Smooth muscle cell (in vitro differentiated cells): ENCODE data around the gene GNL1. TPM values are rescaled to one million over a fixed set of nuclear protein-coding genes. Genes with fewer than 3 reads are reported as not detected.

ENCODE experiments used
- DNase-seq: peaks from one replicate; lab custom pipeline; 2025; ENCODE audit not compliant: unreplicated experiment; lab: John Stamatoyannopoulos, UW
- H2AFZ ChIP-seq: fragments of 200-600 bp; sonication (generic); 2 replicates; pipeline ENCODE4 v1.6.0; 2016; ENCODE audit warnings: antibody characterized with exemption, low read depth, mild to moderate bottlenecking
- H3F3A ChIP-seq: fragments of 200-600 bp; sonication (generic); 2 replicates; pipeline ENCODE4 v1.6.0; 2017; ENCODE audit warnings: antibody characterized with exemption, low read depth
- H3K27ac ChIP-seq: fragments of 200-600 bp; sonication (generic); 2 replicates; pipeline ENCODE4 v1.5.1; 2016; ENCODE audit warnings: low read depth, mild to moderate bottlenecking
- H3K27me3 ChIP-seq: fragments of 200-600 bp; sonication (generic); 2 replicates; pipeline ENCODE4 v1.6.1; 2016; ENCODE audit warnings: low read depth, mild to moderate bottlenecking
- H3K36me3 ChIP-seq: fragments of 200-600 bp; sonication (generic); 2 replicates; pipeline ENCODE4 v1.5.1; 2016; ENCODE audit warnings: low read depth
- H3K4me1 ChIP-seq: fragments of 200-600 bp; sonication (generic); 2 replicates; pipeline ENCODE4 v1.5.1; 2016; ENCODE audit warnings: low read depth
- H3K4me2 ChIP-seq: fragments of 200-600 bp; sonication (generic); 2 replicates; pipeline ENCODE4 v1.6.0; 2016; ENCODE audit warnings: mild to moderate bottlenecking
- H3K4me3 ChIP-seq: fragments of 200-600 bp; sonication (generic); 2 replicates; pipeline ENCODE4 v1.5.1; 2016; ENCODE audit warnings: mild to moderate bottlenecking
- H3K79me2 ChIP-seq: fragments of 200-600 bp; sonication (generic); 2 replicates; pipeline ENCODE4 v1.6.0; 2016; ENCODE audit warnings: low read depth, mild to moderate bottlenecking
- H3K9ac ChIP-seq: fragments of 200-600 bp; sonication (generic); 2 replicates; pipeline ENCODE4 v1.6.0; 2016; ENCODE audit warnings: low read depth
- H3K9me3 ChIP-seq: fragments of 200-600 bp; sonication (generic); replicated peaks from 2 replicates; pipeline ENCODE4 v1.5.1; 2016; ENCODE audit warnings: low read depth
- H4K20me1 ChIP-seq: fragments of 200-600 bp; sonication (generic); 2 replicates; pipeline ENCODE4 v1.6.0; 2016; ENCODE audit warnings: low read depth
- WGBS: methylation state at CpG from one replicate; pipeline ENCODE4 v1.1.7; 2016; ENCODE audit warnings: low lambda C conversion rate; 5-methylcytosine and 5-hydroxymethylcytosine counted together
- polyA plus RNA-seq: library from polyadenylated mRNA; unstranded; fragments of >200 nt; fragmentation: Nextera tagmentation; extraction: Ambion mirVana; gene quantifications from 2 replicates; pipeline ENCODE4 v1.2.1, GENCODE V29; 2016
- total RNA-seq: library from RNA; depleted of rRNA; stranded (reverse); fragments of >200 nt; gene quantifications from 2 replicates; pipeline ENCODE4 v1.2.3, GENCODE V29; 2014
- TF ChIP-seq, protein P1 (sequence below): fragments of 200-600 bp; sonication (generic); IDR thresholded peaks from 2 replicates; pipeline ENCODE4 v1.5.1; 2017; ENCODE audit warnings: borderline replicate concordance, mild to moderate bottlenecking, antibody characterized with exemption; ENCODE audit not compliant: insufficient read depth, poor library complexity, severe bottlenecking

The GNL1 gene
- total and polyA plus RNA-seq, 2 experiments from 2014 or later: 16.5 to 104 TPM

GRCh38 chr6:30560930-30561329, 4.6 kb upstream of the GNL1 start:
- Histone ChIP-seq H3K27ac (no peak overlapping the region), H2AFZ (no peak overlapping the region), H3K27me3 (no peaks in the 10 kb centered on the region), H3F3A (peaks cover 7% of the 10 kb centered on the region), H3K79me2 (peaks cover 36% of the 10 kb centered on the region), H4K20me1 (no peaks in the 10 kb centered on the region), H3K9me3 (no peaks in the 10 kb centered on the region), H3K4me1 (peaks cover 6% of the 10 kb centered on the region), H3K36me3 (no peaks in the 10 kb centered on the region), H3K4me2 (no peak overlapping the region), H3K4me3 (no peak overlapping the region), H3K9ac (no peak overlapping the region)
- WGBS: 97% methylated on average over 3 of the region's 3 CpGs
- no peak for DNase-seq
- TF ChIP-seq, protein P1, sequence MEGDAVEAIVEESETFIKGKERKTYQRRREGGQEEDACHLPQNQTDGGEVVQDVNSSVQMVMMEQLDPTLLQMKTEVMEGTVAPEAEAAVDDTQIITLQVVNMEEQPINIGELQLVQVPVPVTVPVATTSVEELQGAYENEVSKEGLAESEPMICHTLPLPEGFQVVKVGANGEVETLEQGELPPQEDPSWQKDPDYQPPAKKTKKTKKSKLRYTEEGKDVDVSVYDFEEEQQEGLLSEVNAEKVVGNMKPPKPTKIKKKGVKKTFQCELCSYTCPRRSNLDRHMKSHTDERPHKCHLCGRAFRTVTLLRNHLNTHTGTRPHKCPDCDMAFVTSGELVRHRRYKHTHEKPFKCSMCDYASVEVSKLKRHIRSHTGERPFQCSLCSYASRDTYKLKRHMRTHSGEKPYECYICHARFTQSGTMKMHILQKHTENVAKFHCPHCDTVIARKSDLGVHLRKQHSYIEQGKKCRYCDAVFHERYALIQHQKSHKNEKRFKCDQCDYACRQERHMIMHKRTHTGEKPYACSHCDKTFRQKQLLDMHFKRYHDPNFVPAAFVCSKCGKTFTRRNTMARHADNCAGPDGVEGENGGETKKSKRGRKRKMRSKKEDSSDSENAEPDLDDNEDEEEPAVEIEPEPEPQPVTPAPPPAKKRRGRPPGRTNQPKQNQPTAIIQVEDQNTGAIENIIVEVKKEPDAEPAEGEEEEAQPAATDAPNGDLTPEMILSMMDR: no peak

GRCh38 chr6:30557683-30557981, 1.3 kb upstream of the GNL1 start:
- H4K20me1 ChIP-seq: peaks cover 7% of the 10 kb centered on the region
- 4% methylated on average over 6 of the region's 6 CpGs for WGBS
- TF ChIP-seq, protein P1: no peak

DNA sequence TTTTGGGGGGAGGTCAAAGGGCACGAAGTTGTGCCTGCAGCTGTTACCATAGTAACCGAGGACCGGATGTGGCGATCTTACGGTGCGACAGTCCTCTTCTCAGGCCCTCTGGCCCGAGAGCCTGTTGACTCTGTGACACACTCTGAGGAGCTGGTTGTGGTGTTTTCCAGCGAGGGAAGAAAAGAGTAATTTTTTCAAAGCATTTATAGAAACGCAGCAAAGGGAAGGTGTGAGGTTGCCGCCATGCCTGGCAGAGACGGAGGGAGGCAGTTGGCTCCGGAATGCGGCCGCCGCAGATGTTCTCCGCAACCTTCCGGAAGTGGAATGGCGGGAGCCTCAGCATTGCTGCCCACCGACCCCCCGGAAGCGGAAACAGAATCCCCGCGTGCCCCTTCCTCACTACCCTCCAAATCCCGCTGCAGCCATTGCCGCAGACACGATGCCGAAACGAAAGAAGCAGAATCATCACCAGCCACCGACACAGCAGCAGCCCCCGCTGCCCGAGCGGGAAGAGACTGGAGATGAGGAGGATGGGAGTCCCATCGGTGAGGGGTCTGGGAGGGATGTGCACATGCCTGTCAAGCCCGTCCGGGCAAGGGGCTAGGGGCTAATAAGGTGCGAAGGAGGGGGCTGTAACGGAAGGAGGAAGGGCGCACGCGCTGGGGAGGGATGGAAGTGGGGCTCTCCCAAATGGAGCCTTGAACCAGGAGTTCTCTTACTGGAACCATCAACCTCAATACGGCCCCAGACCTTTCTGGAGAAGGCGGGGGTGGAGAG, 805 bp upstream of the GNL1 start, which contains the start of gene PRR3:
Gene PRR3 (plus strand): TSS at position 390 of the 777 bp plus-strand sequence. CDS start 50 bp downstream, at position 440.
- WGBS: under 1% methylated on average over 42 of the region's 42 CpGs
- no peaks in the 10 kb centered on the region for H3K36me3 ChIP-seq
- H3K79me2 ChIP-seq: peaks cover 52% of the 10 kb centered on the region
- peaks cover 12% of the 10 kb centered on the region for H3K4me1 ChIP-seq
- no peaks in the 10 kb centered on the region for H3K27me3 ChIP-seq
- peak within 1 kb of the TSS; percentile 79 for H2AFZ ChIP-seq
- DNase-seq: peak; percentile 80
- H3F3A ChIP-seq: no peaks in the 10 kb centered on the region
- H3K9ac ChIP-seq: peak within 1 kb of the TSS; percentile 97
- H4K20me1 ChIP-seq: peaks cover 7% of the 10 kb centered on the region
- H3K4me2 ChIP-seq: peak within 1 kb of the TSS; percentile 96
- peak within 1 kb of the TSS; percentile 88 for H3K4me3 ChIP-seq
- H3K9me3 ChIP-seq: no peaks in the 10 kb centered on the region
- TF ChIP-seq, protein P1: no peak
- peak within 1 kb of the TSS; percentile 99 for H3K27ac ChIP-seq

More at GRCh38 chr6:30557683-30557981, 1.3 kb upstream of the GNL1 start:
- H3K27me3 ChIP-seq: no peaks in the 10 kb centered on the region
- no peak overlapping the region for H2AFZ ChIP-seq
- peaks cover 12% of the 10 kb centered on the region for H3K4me1 ChIP-seq
- no peak for DNase-seq
- H3K36me3 ChIP-seq: no peaks in the 10 kb centered on the region
- H3K27ac ChIP-seq: peak overlapping the region; percentile 99
- H3K9me3 ChIP-seq: no peaks in the 10 kb centered on the region
- H3K79me2 ChIP-seq: peaks cover 52% of the 10 kb centered on the region
- H3K4me3 ChIP-seq: peak overlapping the region; percentile 88
- peak overlapping the region; percentile 97 for H3K9ac ChIP-seq
- peak overlapping the region; percentile 96 for H3K4me2 ChIP-seq
- H3F3A ChIP-seq: no peaks in the 10 kb centered on the region

DNA sequence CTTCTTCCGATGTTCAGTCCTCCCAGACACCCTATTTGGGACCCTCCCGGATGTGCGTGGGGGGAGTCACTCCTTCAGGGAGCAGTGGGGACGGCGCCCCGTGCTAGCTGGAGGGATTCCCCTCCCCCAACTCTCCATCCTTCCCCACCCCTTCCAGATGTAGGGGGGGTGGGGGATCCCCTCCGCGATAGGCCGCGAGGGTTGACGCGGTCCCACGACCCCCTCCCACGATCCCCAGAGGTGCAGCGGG, 548 bp downstream of the GNL1 start:
- no peaks in the 10 kb centered on the region for H3K27me3 ChIP-seq
- H3K79me2 ChIP-seq: peaks cover 48% of the 10 kb centered on the region
- H4K20me1 ChIP-seq: peaks cover 7% of the 10 kb centered on the region
- H2AFZ ChIP-seq: peak overlapping the region; percentile 79
- TF ChIP-seq, protein P1: no peak
- H3K36me3 ChIP-seq: no peaks in the 10 kb centered on the region
- H3K9ac ChIP-seq: peak overlapping the region; percentile 97
- H3K27ac ChIP-seq: peak overlapping the region; percentile 99
- WGBS: 0% methylated on average over 3 of the region's 15 CpGs
- no peak for DNase-seq
- H3K4me2 ChIP-seq: peak overlapping the region; percentile 96
- peaks cover 12% of the 10 kb centered on the region for H3K4me1 ChIP-seq
- H3K9me3 ChIP-seq: no peaks in the 10 kb centered on the region
- H3K4me3 ChIP-seq: peak overlapping the region; percentile 88
- no peaks in the 10 kb centered on the region for H3F3A ChIP-seq
